Small intestine (tissue), 7 donors: Measurements from ENCODE around the gene LCE3E. TPM values are rescaled to one million over a fixed set of nuclear protein-coding genes. Genes with fewer than 3 reads are reported as not detected.

Experiments
- DNase-seq, 2 donors: peaks; one replicate each; pipeline versions ENCODE4 v3.0.0 to v3.0.0-alpha.2; 2013
- FAIRE-seq: peaks from 2 replicates; lab custom pipeline; 2012; peaks lifted over from hg19 to GRCh38; lab: Jason Lieb, UNC
- H3K27ac ChIP-seq, 3 donors: one replicate each; pipeline ENCODE4 v1.5.1; 2013; ENCODE audit warnings: low read length in 2 of 3, mild to moderate bottlenecking in 2 of 3, control low read depth in 1 of 3, inconsistent platforms in 1 of 3, low read depth in 1 of 3, moderate library complexity in 1 of 3
- H3K27me3 ChIP-seq, 3 donors: one replicate each; pipeline ENCODE4 v1.6.1; 2013; ENCODE audit warnings: low read length in 3 of 3, inconsistent platforms in 1 of 3; ENCODE audit not compliant: control insufficient read depth in 3 of 3, insufficient read depth in 3 of 3
- H3K36me3 ChIP-seq, 3 donors: one replicate each; pipeline ENCODE4 v1.6.1; 2013; ENCODE audit warnings: low read length in 3 of 3, inconsistent platforms in 1 of 3, low read depth in 1 of 3, mild to moderate bottlenecking in 1 of 3, moderate library complexity in 1 of 3; ENCODE audit not compliant: control insufficient read depth in 3 of 3, insufficient read depth in 2 of 3
- H3K4me1 ChIP-seq, 3 donors: one replicate each; pipeline ENCODE4 v1.6.1; 2013; ENCODE audit warnings: low read length in 2 of 3, inconsistent platforms in 1 of 3, low read depth in 1 of 3, mild to moderate bottlenecking in 1 of 3, moderate library complexity in 1 of 3; ENCODE audit not compliant: control insufficient read depth in 3 of 3, insufficient read depth in 2 of 3
- H3K4me3 ChIP-seq, 3 donors: one replicate each; pipeline ENCODE4 v1.5.1; 2013; ENCODE audit warnings: low read length in 3 of 3, control low read depth in 1 of 3, inconsistent platforms in 1 of 3, low read depth in 1 of 3, mild to moderate bottlenecking in 1 of 3, moderate library complexity in 1 of 3
- H3K9me3 ChIP-seq, 2 donors: one replicate each; pipeline ENCODE4 v1.6.1; 2013; ENCODE audit warnings: low read depth in 1 of 2, low read length in 1 of 2; ENCODE audit not compliant: control insufficient read depth in 2 of 2, insufficient read depth in 1 of 2
- WGBS, 3 donors: extraction: QIAGEN DNeasy Blood & Tissue Kit; methylation state at CpG; one replicate each; pipeline ENCODE4 v1.1.7; 2013; 5-methylcytosine and 5-hydroxymethylcytosine counted together
- polyA plus RNA-seq, 4 donors: library from polyadenylated mRNA; stranded (reverse) in 3 of 4; unstranded in 1 of 4; fragments of 200-250 nt in 3 of 4; fragments of 120-200 nt in 1 of 4; gene quantifications; one replicate each; pipeline versions ENCODE4 v1.2.1 to v1.2.3, GENCODE V29; 2013
- donor health status: healthy with polysubstance abuse.
- donor health status: control.
- donor health status: control.
- donor health status: Bipolar disorder and iron deficiency.
- donor health status: healthy.

LCE3E gene
- polyA plus RNA-seq, 4 donors: not detected

GRCh38 chr1:152533327-152533938 is 33.1 kb downstream of the LCE3E start:
- no peak overlapping the region for H3K4me3 ChIP-seq
- H3K27me3 ChIP-seq: peaks cover 0 to 2% (median 0%) of the 10 kb centered on the region in 3 donors
- no peaks in the 10 kb centered on the region for H3K4me1 ChIP-seq
- no peaks in the 10 kb centered on the region for H3K36me3 ChIP-seq
- DNase-seq (peak; percentile 53 to 63), FAIRE-seq (no peak)
- H3K9me3 ChIP-seq: peaks cover 0 to 4% of the 10 kb centered on the region in 2 donors
- WGBS, 3 donors: 17 to 20% (median 19%) methylated on average over 7 of the region's 7 CpGs
- no peak overlapping the region for H3K27ac ChIP-seq

GRCh38 chr1:152525080-152525641 is 41.4 kb downstream of the LCE3E start:
- no peaks in the 10 kb centered on the region for H3K4me1 ChIP-seq
- no peaks in the 10 kb centered on the region for H3K36me3 ChIP-seq
- no peak overlapping the region for H3K4me3 ChIP-seq
- DNase-seq: peak; percentile 80 to 90
- 12 to 20% (median 17%) methylated on average over 1 of the region's 1 CpG for WGBS, 3 donors
- no peak for FAIRE-seq
- peaks cover 0 to 2% (median 0%) of the 10 kb centered on the region in 3 donors for H3K27me3 ChIP-seq
- H3K27ac ChIP-seq: peak overlapping the region in 2 of 3 donors; percentile 38 to 41
- peaks cover 0 to 2% of the 10 kb centered on the region in 2 donors for H3K9me3 ChIP-seq

GRCh38 chr1:152520561-152521090 is 46.0 kb downstream of the LCE3E start:
- Histone ChIP-seq H3K36me3 (no peaks in the 10 kb centered on the region), H3K4me3 (no peak overlapping the region), H3K27ac (no peak overlapping the region), H3K9me3 (peaks cover 0 to 2% of the 10 kb centered on the region in 2 donors), H3K4me1 (no peaks in the 10 kb centered on the region), H3K27me3 (peaks cover 0 to 7% (median 4%) of the 10 kb centered on the region in 3 donors)
- DNase-seq (no peak), FAIRE-seq (no peak)
- 58 to 61% (median 60%) methylated on average over 4 of the region's 4 CpGs for WGBS, 3 donors

GRCh38 chr1:152519851-152520250 is 46.7 kb downstream of the LCE3E start:
- Histone ChIP-seq H3K27me3 (peaks cover 0 to 14% (median 4%) of the 10 kb centered on the region in 3 donors), H3K9me3 (no peaks in the 10 kb centered on the region), H3K4me3 (no peak overlapping the region), H3K27ac (no peak overlapping the region), H3K4me1 (no peaks in the 10 kb centered on the region), H3K36me3 (no peaks in the 10 kb centered on the region)
- 41 to 56% (median 41%) methylated on average over 1 of the region's 1 CpG for WGBS, 3 donors
- DNase-seq: peak in 1 of 2 donors; percentile 25
- no peak for FAIRE-seq

- WGBS, 3 donors: 14 to 59% (median 31%) methylated on average over 7 of the region's 7 CpGs
- DNase-seq (peak in 1 of 2 donors; percentile 68), FAIRE-seq (no peak)
- H3K27ac ChIP-seq: no peak overlapping the region
- H3K36me3 ChIP-seq: no peaks in the 10 kb centered on the region
- no peaks in the 10 kb centered on the region for H3K4me1 ChIP-seq
- peaks cover 0 to 29% (median 13%) of the 10 kb centered on the region in 3 donors for H3K27me3 ChIP-seq
- H3K9me3 ChIP-seq: no peaks in the 10 kb centered on the region
- no peak overlapping the region for H3K4me3 ChIP-seq
Measured at GRCh38 chr1:152517237-152517811, 49.3 kb downstream of the LCE3E start.

- DNase-seq (no peak), FAIRE-seq (no peak)
- no peak overlapping the region for H3K4me3 ChIP-seq
- H3K27me3 ChIP-seq: peaks cover 0 to 29% (median 13%) of the 10 kb centered on the region in 3 donors
- H3K27ac ChIP-seq: no peak overlapping the region
- no peaks in the 10 kb centered on the region for H3K9me3 ChIP-seq
- no peaks in the 10 kb centered on the region for H3K36me3 ChIP-seq
- WGBS, 3 donors: 60 to 69% (median 69%) methylated on average over 7 of the region's 7 CpGs
- no peaks in the 10 kb centered on the region for H3K4me1 ChIP-seq
Measured at GRCh38 chr1:152516082-152516481, 50.5 kb downstream of the LCE3E start.

Other genes with a start within 250 kb of the LCE3E start
- under 1 TPM in 2 of 4 donors, not detected in 2; 0.01 to 0.50 TPM for gene FLG, start 241.5 kb downstream of the LCE3E start, polyA plus RNA-seq
- gene FLG2, start 206.8 kb downstream of the LCE3E start, polyA plus RNA-seq: under 1 TPM in 1 of 4 donors, not detected in 3; 0.04 TPM
- gene CRNN, start 152.5 kb downstream of the LCE3E start, polyA plus RNA-seq: 1 to 10 TPM in 2 of 4 donors, under 1 TPM in 1, not detected in 1; 0.95 to 2.7 (median 2.2) TPM
- not detected for gene LCE5A, start 56.0 kb downstream of the LCE3E start, polyA plus RNA-seq
- gene CRCT1, start 52.3 kb downstream of the LCE3E start, polyA plus RNA-seq: under 1 TPM in 1 of 4 donors, not detected in 3; 0.57 TPM
- gene LCE3D, start 13.7 kb upstream of the LCE3E start, polyA plus RNA-seq: under 1 TPM in 1 of 4 donors, not detected in 3; 0.24 TPM
- gene LCE3C, start 33.5 kb upstream of the LCE3E start, polyA plus RNA-seq: not detected
- gene LCE3B, start 47.0 kb upstream of the LCE3E start, polyA plus RNA-seq: not detected
- gene LCE3A, start 56.3 kb upstream of the LCE3E start, polyA plus RNA-seq: not detected
- gene LCE2D, start 96.6 kb upstream of the LCE3E start, polyA plus RNA-seq: not detected
- not detected for gene LCE2C, start 108.5 kb upstream of the LCE3E start, polyA plus RNA-seq
- not detected for gene LCE2B, start 119.3 kb upstream of the LCE3E start, polyA plus RNA-seq
- gene LCE2A, start 131.6 kb upstream of the LCE3E start, polyA plus RNA-seq: 1 to 10 TPM in 1 of 4 donors, under 1 TPM in 1, not detected in 2; 0.16 to 6.8 TPM
- not detected for gene LCE4A, start 141.4 kb upstream of the LCE3E start, polyA plus RNA-seq
- gene KPRP, start 191.2 kb upstream of the LCE3E start, polyA plus RNA-seq: not detected
- gene LCE1F, start 208.4 kb upstream of the LCE3E start, polyA plus RNA-seq: not detected
- gene LCE1E, start 219.5 kb upstream of the LCE3E start, polyA plus RNA-seq: not detected
- gene LCE1D, start 229.9 kb upstream of the LCE3E start, polyA plus RNA-seq: not detected
- not detected for gene LCE1C, start 239.9 kb upstream of the LCE3E start, polyA plus RNA-seq
- not detected for gene LCE1B, start 245.2 kb upstream of the LCE3E start, polyA plus RNA-seq